HepG2 (cell line): Measurements from ENCODE around the gene DNPH1. TPM values are rescaled to one million over a fixed set of nuclear protein-coding genes. Genes with fewer than 3 reads are reported as not detected.

Experiments
- FIP1L1 ChIP-seq: fragments of 200-400 bp; formaldehyde crosslinking; IDR thresholded peaks from 2 replicates; pipeline ENCODE4 v1.6.1; 2018; ENCODE audit warnings: low read depth, mild to moderate bottlenecking, low read length, moderate library complexity, borderline replicate concordance; ENCODE audit not compliant: insufficient read depth
- HNF1A ChIP-seq, 2 experiments: sonication (generic) in 1 of 2; formaldehyde crosslinking in 1 of 2; IDR thresholded peaks; 2 replicates each; pipeline versions ENCODE4 v1.4.0 to v1.6.1; 2016 to 2020; ENCODE audit warnings: borderline replicate concordance in 1 of 2, low read depth in 1 of 2, mild to moderate bottlenecking in 1 of 2, missing genetic modification reagents in 1 of 2
- KIAA2018 ChIP-seq: sonication (generic); formaldehyde crosslinking; IDR thresholded peaks from 2 replicates; pipeline ENCODE4 v1.5.0; 2020; ENCODE audit warnings: mild to moderate bottlenecking, missing genetic modification reagents, borderline replicate concordance
- PAF1 ChIP-seq: IDR thresholded peaks from 2 replicates; pipeline ENCODE4 v1.6.1; 2016; ENCODE audit warnings: missing genetic modification reagents, missing compliant biosample characterization
- RNF219 ChIP-seq: sonication (generic); formaldehyde crosslinking; IDR thresholded peaks from 2 replicates; pipeline ENCODE4 v1.5.0; 2020; ENCODE audit warnings: mild to moderate bottlenecking, missing genetic modification reagents
- TAF1 ChIP-seq: sonication (generic); formaldehyde crosslinking; IDR thresholded peaks from 2 replicates; pipeline ENCODE4 v1.4.0; 2020; ENCODE audit warnings: missing genetic modification reagents
- TBX3 ChIP-seq: fragments of 450-650 bp; IDR thresholded peaks from 2 replicates; pipeline ENCODE4 v1.6.1; 2017; ENCODE audit warnings: antibody characterized with exemption, mild to moderate bottlenecking, inconsistent platforms, borderline replicate concordance
- TOPORS ChIP-seq: sonication (generic); formaldehyde crosslinking; IDR thresholded peaks from 2 replicates; pipeline ENCODE4 v1.8.0; 2023; ENCODE audit warnings: mild to moderate bottlenecking, missing genetic modification reagents
- ZBTB21 ChIP-seq: sonication (generic); formaldehyde crosslinking; IDR thresholded peaks from 2 replicates; pipeline ENCODE4 v1.4.0; 2020; ENCODE audit warnings: missing genetic modification reagents
- ZNF350 ChIP-seq: sonication (generic); formaldehyde crosslinking; IDR thresholded peaks from 2 replicates; pipeline ENCODE4 v1.4.0; 2020; ENCODE audit warnings: mild to moderate bottlenecking, low read depth, missing genetic modification reagents, borderline replicate concordance
- ZNF724P ChIP-seq: sonication (generic); formaldehyde crosslinking; IDR thresholded peaks from 2 replicates; pipeline ENCODE4 v1.8.0; 2022; ENCODE audit warnings: missing genetic modification reagents, borderline replicate concordance
- ZNF891 ChIP-seq: sonication (generic); formaldehyde crosslinking; IDR thresholded peaks from 2 replicates; pipeline ENCODE4 v1.5.0; 2020; ENCODE audit warnings: mild to moderate bottlenecking, missing genetic modification reagents
- polyA plus RNA-seq, 8 experiments: library from polyadenylated mRNA; depleted of rRNA in 3 of 8; stranded (reverse) in 7 of 8; unstranded in 1 of 8; fragments of >200 nt; fragmentation: Illumina TruSeq in 4 of 8; extraction: Trizol in 4 of 8; gene quantifications; 2 replicates each; pipeline versions ENCODE4 v1.2.1 to v1.2.3, GENCODE V29; 2011 to 2016; ENCODE audit warnings: low read depth in 4 of 8, missing spikeins in 1 of 8, mixed read lengths in 1 of 8; ENCODE audit not compliant: insufficient read depth in 1 of 8
- total RNA-seq, 5 experiments: library from RNA; depleted of rRNA; stranded (reverse); fragments of >200 nt; fragmentation: Illumina TruSeq; extraction: Trizol; gene quantifications; 2 replicates each; pipeline ENCODE4 v1.2.3, GENCODE V29; 2016; ENCODE audit warnings: low read depth in 1 of 5

DNPH1 gene
- total and polyA plus RNA-seq, 2 of the 13 experiments (the other 11 are each of a cell fraction or from before 2014, with no cell fraction given): 56.5 to 75.1 TPM

GRCh38 chr6:43247114-43247999 lies 18.1 kb upstream of the DNPH1 start (continued):
- TF ChIP-seq RNF219: no peak
- TF ChIP-seq HNF1A (IDR thresholded peaks at IDR 0.05; ENCODE audit: low read depth): no peak
- peak; percentile 52; the same call in 1 of the 2 replicates for TF ChIP-seq HNF1A (CRISPR knock-in tag; IDR thresholded peaks at IDR 0.05; ENCODE audit: borderline replicate concordance)
- TF ChIP-seq TOPORS (CRISPR knock-in tag): no peak
- TF ChIP-seq TAF1: peak; percentile 30; the same call in 1 of the 2 replicates
- TF ChIP-seq ZBTB21 (CRISPR knock-in tag): no peak
- no peak for TF ChIP-seq KIAA2018
- TF ChIP-seq FIP1L1: no peak
- peak; percentile 34; the same call in 1 of the 2 replicates for TF ChIP-seq ZNF350
- TF ChIP-seq TBX3: no peak
- no peak for TF ChIP-seq PAF1 (CRISPR knock-in tag)
- TF ChIP-seq ZNF724P (CRISPR knock-in tag): 0 out of 2 replicates have a peak, but pooled peaks have one; percentile 40
- 0 out of 2 replicates have a peak, but pooled peaks have one; percentile 65 for TF ChIP-seq ZNF891 (CRISPR knock-in tag)
